Measurements from ENCODE around the gene IRGQ.

DNA sequence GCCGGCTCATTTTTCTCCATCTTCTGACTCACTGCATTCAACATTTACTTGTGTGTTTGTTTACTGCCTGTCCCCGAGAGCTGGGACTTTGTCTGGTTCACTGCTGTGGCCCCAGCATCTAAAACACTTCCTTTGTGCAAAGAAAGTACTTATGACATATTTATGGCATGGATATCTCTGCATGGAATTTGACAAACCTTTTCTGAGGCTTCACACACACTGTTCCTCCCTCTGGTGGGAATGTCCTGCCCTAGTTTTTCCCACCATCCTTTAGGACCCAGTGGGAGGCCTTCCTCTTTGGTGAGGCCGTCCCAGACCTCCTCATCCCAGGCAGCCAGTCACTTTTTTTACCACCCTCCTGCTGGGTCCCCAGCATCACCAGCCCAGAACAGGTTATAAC lies 14.6 kb upstream of the IRGQ start:
- TF ChIP-seq EZH2 (IDR thresholded peaks at IDR 0.05; ENCODE audit: insufficient read depth, poor library complexity, severe bottlenecking), result no peak
- no peak for TF ChIP-seq EZH2phosphoT487 (IDR thresholded peaks at IDR 0.05; ENCODE audit: insufficient read depth, low read depth)

Measured in GM23248 (cell line).